Measurements from ENCODE around the gene TUBA3D.
"Not testable (repeated sequence)": the region's sequence is repeated elsewhere in the genome, so short reads cannot be mapped to it uniquely, and the experiment has no call there.

GRCh38 chr2:131503587-131503986, 27.7 kb downstream of the TUBA3D start:
- TF ChIP-seq CTCF (IDR thresholded peaks at IDR 0.05; ENCODE audit: poor library complexity); EZH2 (IDR thresholded peaks at IDR 0.05; ENCODE audit: borderline replicate concordance): not testable (repeated sequence)
